Loucy (cell line): ENCODE data around the gene NAALADL2.
"Not testable (repeated sequence)": the region's sequence is repeated elsewhere in the genome, so short reads cannot be mapped to it uniquely, and the experiment has no call there.

Experiments used
- H2AFZ ChIP-seq: fragments of 200-600 bp; sonication (generic); 2 replicates; pipeline ENCODE4 v1.6.0; 2016; ENCODE audit warnings: antibody characterized with exemption, mild to moderate bottlenecking, low read length, moderate library complexity
- H3F3A ChIP-seq: fragments of 200-600 bp; 2 replicates; pipeline ENCODE4 v1.6.0; 2016; ENCODE audit warnings: antibody characterized with exemption, low read depth, mild to moderate bottlenecking
- H3K27me3 ChIP-seq: fragments of 200-600 bp; sonication (generic); 2 replicates; pipeline ENCODE4 v1.6.1; 2014; ENCODE audit warnings: low read length, mild to moderate bottlenecking; ENCODE audit not compliant: insufficient read depth, poor library complexity, severe bottlenecking
- H3K36me3 ChIP-seq: fragments of 200-600 bp; sonication (generic); 2 replicates; pipeline ENCODE4 v1.6.1; 2016; ENCODE audit warnings: low read length; ENCODE audit not compliant: insufficient read depth
- H3K4me1 ChIP-seq: fragments of 200-600 bp; sonication (generic); 2 replicates; pipeline ENCODE4 v1.5.1; 2014; ENCODE audit warnings: low read length, mild to moderate bottlenecking; ENCODE audit not compliant: insufficient read depth, poor library complexity, severe bottlenecking
- H3K4me2 ChIP-seq: fragments of 200-600 bp; sonication (generic); 2 replicates; pipeline ENCODE4 v1.6.0; 2014; ENCODE audit warnings: antibody characterized with exemption, low read length, low read depth, mild to moderate bottlenecking; ENCODE audit not compliant: poor library complexity, severe bottlenecking
- H3K4me3 ChIP-seq: fragments of 200-600 bp; sonication (generic); 2 replicates; pipeline ENCODE4 v1.5.1; 2014; ENCODE audit warnings: low read length, mild to moderate bottlenecking, mixed read lengths; ENCODE audit not compliant: poor library complexity, severe bottlenecking
- H3K79me2 ChIP-seq: fragments of 200-600 bp; sonication (generic); 2 replicates; pipeline ENCODE4 v1.6.1; 2014; ENCODE audit warnings: low read length; ENCODE audit not compliant: insufficient read depth
- H3K9ac ChIP-seq: fragments of 200-600 bp; sonication (generic); 2 replicates; pipeline ENCODE4 v1.6.0; 2014; ENCODE audit warnings: mild to moderate bottlenecking, low read depth, low read length, moderate library complexity; ENCODE audit not compliant: poor library complexity, severe bottlenecking
- H3K9me2 ChIP-seq: fragments of 200-600 bp; sonication (generic); replicated peaks from 2 replicates; pipeline ENCODE4 v1.6.1; 2016; ENCODE audit warnings: low read depth, low read length, mixed read lengths
- H3K9me3 ChIP-seq: fragments of 200-600 bp; sonication (generic); 2 replicates; pipeline ENCODE4 v1.6.1; 2014; ENCODE audit warnings: mild to moderate bottlenecking, antibody characterized with exemption, low read length, low read depth; ENCODE audit not compliant: insufficient read depth
- H4K20me1 ChIP-seq: fragments of 200-600 bp; sonication (generic); 2 replicates; pipeline ENCODE4 v1.6.0; 2014; ENCODE audit warnings: antibody characterized with exemption, low read length, mild to moderate bottlenecking; ENCODE audit not compliant: insufficient read depth, poor library complexity, severe bottlenecking
- CTCF ChIP-seq: fragments of 200-600 bp; sonication (generic); conservative IDR thresholded peaks from 2 replicates; pipeline ENCODE4 v1.5.1; 2014; ENCODE audit warnings: mild to moderate bottlenecking, antibody characterized with exemption, low read length
- EZH2phosphoT487 ChIP-seq: fragments of 200-600 bp; IDR thresholded peaks from 2 replicates; pipeline ENCODE4 v1.6.1; 2018; ENCODE audit warnings: antibody characterized with exemption, mild to moderate bottlenecking, moderate library complexity, borderline replicate concordance

Gene NAALADL2

DNA sequence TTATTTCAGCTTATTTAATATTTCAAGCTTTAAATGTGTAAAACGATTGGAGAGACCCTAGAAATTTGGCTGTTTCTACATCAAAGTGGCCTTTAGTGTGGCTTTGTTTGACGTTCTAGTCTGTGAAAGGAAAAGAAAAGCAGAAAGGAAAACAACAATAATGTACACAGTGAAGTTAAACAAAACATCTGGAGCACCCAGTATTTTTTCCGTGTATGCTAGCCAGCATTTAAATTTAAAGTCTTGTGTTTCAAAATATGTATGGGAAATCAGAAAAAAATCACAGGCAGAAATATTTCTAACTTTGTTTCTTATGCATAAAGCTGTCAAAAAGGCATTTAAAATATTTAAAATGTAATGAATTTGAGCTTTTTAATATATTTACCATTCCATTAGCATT, 218.1 kb downstream of the NAALADL2 start:
- TF ChIP-seq EZH2phosphoT487, result no peak
- no peak for TF ChIP-seq CTCF
- no peaks in the 10 kb centered on the region for H3K9me2 ChIP-seq
- H3K4me1 ChIP-seq, result no peaks in the 10 kb centered on the region
- H3K36me3 ChIP-seq, result no peaks in the 10 kb centered on the region
- H3K27me3 ChIP-seq, result no peaks in the 10 kb centered on the region
- no peak overlapping the region for H3K4me2 ChIP-seq
- H3F3A ChIP-seq, result no peaks in the 10 kb centered on the region
- no peaks in the 10 kb centered on the region for H3K79me2 ChIP-seq
- H3K9me3 ChIP-seq, result no peaks in the 10 kb centered on the region
- H3K9ac ChIP-seq, result no peak overlapping the region
- no peak overlapping the region for H2AFZ ChIP-seq
- no peak overlapping the region for H3K4me3 ChIP-seq
- H4K20me1 ChIP-seq, result no peaks in the 10 kb centered on the region

GRCh38 chr3:175082631-175083030, 223.5 kb downstream of the NAALADL2 start:
- Histone ChIP-seq H3K79me2 (no peaks in the 10 kb centered on the region), H3K27me3 (no peaks in the 10 kb centered on the region), H3K9me3 (no peaks in the 10 kb centered on the region), H3K36me3 (no peaks in the 10 kb centered on the region), H3K4me1 (no peaks in the 10 kb centered on the region), H3K4me2 (no peak overlapping the region), H4K20me1 (no peaks in the 10 kb centered on the region), H2AFZ (no peak overlapping the region), H3K9me2 (no peaks in the 10 kb centered on the region), H3K9ac (no peak overlapping the region), H3K4me3 (no peak overlapping the region), H3F3A (no peaks in the 10 kb centered on the region)
- TF ChIP-seq EZH2phosphoT487 (no peak), CTCF (no peak)

DNA sequence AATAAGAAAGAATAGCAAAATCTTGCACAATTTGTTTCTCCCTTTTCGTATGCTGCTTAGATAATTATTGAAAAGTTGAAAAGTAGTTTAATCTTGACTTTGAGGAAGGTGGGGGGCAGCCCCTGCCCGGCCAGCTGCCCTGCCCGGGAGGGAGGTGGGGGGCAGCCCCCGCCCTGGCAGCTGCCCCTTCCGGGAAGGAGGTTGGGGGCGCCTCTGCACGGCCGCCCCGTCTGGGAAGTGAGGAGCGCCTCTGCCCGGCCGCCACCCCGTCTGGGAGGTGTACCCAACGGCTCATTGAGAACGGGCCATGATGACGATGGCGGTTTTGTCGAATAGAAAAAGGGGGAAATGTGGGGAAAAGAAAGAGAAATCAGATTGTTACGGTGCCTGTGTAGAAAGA, 228.0 kb downstream of the NAALADL2 start:
- H3K79me2 ChIP-seq, H4K20me1 ChIP-seq, H3K4me3 ChIP-seq, H3F3A ChIP-seq, H3K4me2 ChIP-seq, H2AFZ ChIP-seq, H3K9me3 ChIP-seq, H3K27me3 ChIP-seq, H3K36me3 ChIP-seq, H3K4me1 ChIP-seq, H3K9me2 ChIP-seq, H3K9ac ChIP-seq: not testable (repeated sequence)

- no peaks in the 10 kb centered on the region for H3K9me3 ChIP-seq
- H4K20me1 ChIP-seq, result no peaks in the 10 kb centered on the region
- H2AFZ ChIP-seq, result no peak overlapping the region
- no peaks in the 10 kb centered on the region for H3K79me2 ChIP-seq
- no peaks in the 10 kb centered on the region for H3K36me3 ChIP-seq
- no peak overlapping the region for H3K4me3 ChIP-seq
- H3K27me3 ChIP-seq, result no peaks in the 10 kb centered on the region
- H3F3A ChIP-seq, result no peaks in the 10 kb centered on the region
- H3K4me1 ChIP-seq, result no peaks in the 10 kb centered on the region
- H3K9me2 ChIP-seq, result no peaks in the 10 kb centered on the region
- H3K9ac ChIP-seq, result no peak overlapping the region
- H3K4me2 ChIP-seq, result no peak overlapping the region
- no peak for TF ChIP-seq CTCF
- no peak for TF ChIP-seq EZH2phosphoT487
Observed at GRCh38 chr3:175088766-175089380, 229.7 kb downstream of the NAALADL2 start.
